GM13977 (cell line): Measurements from ENCODE around the gene ANKRD44.

Source experiments
- DNase-seq: peaks from one replicate; pipeline ENCODE4 v3.0.0; 2012; ENCODE audit warnings: low spot score
- in situ Hi-C: fragments of 300-500 bp; cut with MboI; formaldehyde crosslinking; loops from one replicate; pipeline ENCODE4 v1.12.0; 2022; ENCODE audit warnings: low sequenced_read_pairs, low pct_unique_long_range_greater_than_20kb, mixed read lengths, inconsistent platforms; ENCODE audit not compliant: unreplicated experiment
- TF ChIP-seq, protein P1 (sequence below): IDR thresholded peaks from 2 replicates; pipeline ENCODE4 v1.5.1; 2012; ENCODE audit warnings: mild to moderate bottlenecking, control low read depth; ENCODE audit not compliant: insufficient read depth; ENCODE audit errors: extremely low read depth, missing control alignments

Gene ANKRD44

DNA sequence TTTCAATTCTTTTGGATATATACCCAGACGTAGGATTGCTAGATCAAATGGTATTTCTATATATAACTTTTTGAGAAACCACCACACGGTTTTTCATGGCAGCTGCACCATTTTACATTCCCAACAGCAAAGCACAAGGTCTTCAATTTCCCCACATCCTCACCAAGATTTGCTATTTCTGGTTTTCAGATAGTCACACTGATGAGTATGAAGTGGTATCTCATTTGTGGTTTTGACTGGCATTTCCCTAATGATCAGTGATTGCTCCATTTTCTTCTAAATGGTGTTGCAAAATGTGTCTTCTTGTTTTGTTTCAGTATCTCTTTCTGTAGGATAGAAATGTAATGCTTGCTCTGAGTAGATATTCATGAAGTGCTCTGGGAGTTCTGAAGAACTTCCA lies 52.0 kb downstream of the ANKRD44 start:
- no peak for DNase-seq
- in situ Hi-C loops, result no loop called here
- TF ChIP-seq, protein P1, sequence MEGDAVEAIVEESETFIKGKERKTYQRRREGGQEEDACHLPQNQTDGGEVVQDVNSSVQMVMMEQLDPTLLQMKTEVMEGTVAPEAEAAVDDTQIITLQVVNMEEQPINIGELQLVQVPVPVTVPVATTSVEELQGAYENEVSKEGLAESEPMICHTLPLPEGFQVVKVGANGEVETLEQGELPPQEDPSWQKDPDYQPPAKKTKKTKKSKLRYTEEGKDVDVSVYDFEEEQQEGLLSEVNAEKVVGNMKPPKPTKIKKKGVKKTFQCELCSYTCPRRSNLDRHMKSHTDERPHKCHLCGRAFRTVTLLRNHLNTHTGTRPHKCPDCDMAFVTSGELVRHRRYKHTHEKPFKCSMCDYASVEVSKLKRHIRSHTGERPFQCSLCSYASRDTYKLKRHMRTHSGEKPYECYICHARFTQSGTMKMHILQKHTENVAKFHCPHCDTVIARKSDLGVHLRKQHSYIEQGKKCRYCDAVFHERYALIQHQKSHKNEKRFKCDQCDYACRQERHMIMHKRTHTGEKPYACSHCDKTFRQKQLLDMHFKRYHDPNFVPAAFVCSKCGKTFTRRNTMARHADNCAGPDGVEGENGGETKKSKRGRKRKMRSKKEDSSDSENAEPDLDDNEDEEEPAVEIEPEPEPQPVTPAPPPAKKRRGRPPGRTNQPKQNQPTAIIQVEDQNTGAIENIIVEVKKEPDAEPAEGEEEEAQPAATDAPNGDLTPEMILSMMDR, result no peak

DNA sequence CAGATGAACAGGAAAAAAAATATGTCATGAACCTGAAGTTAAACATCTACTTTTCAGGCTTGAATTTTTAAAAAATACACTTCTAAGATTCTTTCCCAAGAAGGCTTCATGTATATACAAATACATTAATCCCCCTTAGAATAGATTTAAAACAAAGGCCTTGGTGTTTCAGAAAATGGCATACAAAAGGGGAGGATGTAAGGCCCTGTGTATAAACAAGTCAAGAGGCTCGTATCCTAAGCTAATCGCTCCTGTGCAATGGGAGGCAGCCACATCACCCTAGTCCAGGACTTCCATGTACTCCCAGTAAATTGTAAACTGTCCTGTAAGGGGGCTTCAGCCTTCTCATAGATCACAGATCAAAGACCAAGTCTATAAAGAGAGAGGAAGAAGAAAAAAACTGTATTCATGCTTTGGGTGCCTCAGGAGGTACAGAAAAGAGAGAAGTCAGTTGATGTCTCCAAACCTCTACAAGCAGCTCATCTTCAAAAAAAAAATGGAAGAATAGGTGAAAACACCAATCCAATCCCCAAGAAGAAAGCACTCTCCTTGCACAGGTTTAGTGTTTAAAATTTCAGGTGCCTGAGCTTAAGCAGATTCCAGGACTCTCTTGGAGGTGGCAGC lies 53.9 kb downstream of the ANKRD44 start:
- TF ChIP-seq, protein P1, result no peak
- in situ Hi-C loops, result no loop called here
- no peak for DNase-seq

DNA sequence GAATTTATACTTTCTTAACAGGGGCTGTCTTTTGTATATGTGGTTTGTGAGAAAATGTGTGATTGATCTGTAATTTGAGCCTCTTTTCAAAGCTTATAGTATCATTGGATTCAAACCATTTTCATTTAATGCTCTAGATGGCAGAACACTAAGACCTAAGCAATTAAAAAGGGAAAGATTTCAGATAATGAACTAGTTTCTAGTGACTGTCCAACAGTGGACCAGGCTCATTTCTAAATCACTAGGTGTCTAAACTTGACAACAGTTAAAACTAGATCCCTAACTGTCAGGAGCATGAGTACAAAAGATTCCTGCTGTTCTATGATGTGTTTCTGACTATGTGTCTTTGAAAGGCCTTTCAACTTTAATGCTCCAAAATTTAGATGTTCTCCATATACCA lies 54.6 kb downstream of the ANKRD44 start:
- DNase-seq, result no peak
- TF ChIP-seq, protein P1, result peak; percentile 12
- in situ Hi-C loops, result no loop called here

DNA sequence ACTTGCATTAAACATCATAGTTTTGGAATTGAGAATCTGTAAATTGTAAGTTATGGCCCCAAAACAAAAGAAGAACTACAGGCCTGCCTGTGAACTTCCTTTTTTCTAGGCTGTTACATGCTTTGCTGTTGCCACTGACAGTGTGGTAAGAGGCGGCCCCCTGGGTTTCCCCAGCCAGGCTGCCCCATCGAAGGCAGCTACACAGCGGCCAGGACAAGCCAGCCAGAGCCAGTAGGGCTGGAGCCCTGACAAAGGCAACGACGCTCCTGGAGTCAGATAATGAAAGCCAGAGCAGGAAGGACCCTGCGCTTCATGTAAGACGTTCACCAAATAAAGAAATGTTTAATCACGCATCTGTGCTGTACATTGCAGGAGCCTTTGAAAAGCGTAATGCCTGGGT lies 55.0 kb downstream of the ANKRD44 start:
- peak; percentile 88 for DNase-seq
- TF ChIP-seq, protein P1, result no peak
- in situ Hi-C loops, result no loop called here

DNA sequence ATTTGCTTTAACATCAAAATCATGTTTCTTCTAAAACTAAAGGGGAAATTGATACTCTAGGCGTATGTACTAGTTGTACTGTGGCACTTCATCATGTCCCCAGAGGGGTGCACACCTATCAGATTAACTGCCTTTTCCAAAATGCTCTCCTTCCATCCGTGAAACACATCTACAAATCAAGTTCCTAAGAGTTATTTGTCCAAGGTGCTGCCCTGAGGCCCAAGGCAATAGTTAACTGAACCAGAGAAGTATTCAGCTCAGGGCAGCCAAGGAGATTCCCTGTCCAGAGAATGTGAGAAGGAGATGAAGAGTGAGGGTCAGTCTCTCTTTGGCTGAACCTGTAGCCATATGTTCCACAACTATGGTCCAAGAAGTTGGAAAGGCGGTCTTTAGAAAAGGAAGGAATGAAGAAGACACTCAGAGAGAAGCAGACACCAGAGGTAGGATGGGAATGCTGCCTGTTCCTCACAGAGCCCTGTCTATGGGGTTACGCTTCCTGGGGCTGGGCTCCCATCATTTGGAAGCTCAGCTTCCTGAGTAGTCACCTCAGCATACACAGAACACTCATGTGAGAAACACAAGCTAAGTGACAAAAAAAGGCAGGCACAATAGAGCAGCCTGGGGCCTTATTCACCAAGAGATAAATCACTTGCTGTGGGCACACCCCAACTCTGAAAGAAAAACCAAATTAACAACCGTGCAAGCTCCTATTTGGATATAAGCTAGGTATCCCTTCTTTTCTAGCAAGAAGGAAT lies 55.6 kb downstream of the ANKRD44 start:
- TF ChIP-seq, protein P1, result no peak
- DNase-seq, result no peak
- in situ Hi-C loops, result no loop called here

DNA sequence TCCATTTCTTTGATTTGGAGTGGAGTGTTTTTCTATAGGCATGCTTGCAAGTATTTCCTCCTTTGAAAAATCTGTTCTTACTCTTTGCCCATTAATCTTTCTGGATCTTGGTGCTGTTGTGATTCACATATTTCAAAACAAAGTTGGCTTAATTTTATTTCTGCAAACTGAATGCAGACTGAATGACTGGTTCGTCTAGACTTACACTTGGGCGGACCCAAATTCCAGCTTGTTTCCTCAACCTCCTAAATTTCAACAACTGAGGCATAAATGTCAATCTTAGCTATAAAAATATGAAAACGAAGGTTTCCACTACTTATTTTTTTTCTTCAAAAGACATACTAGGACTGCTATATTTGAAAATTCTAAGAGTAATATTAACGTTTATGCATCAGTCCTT lies 59.0 kb downstream of the ANKRD44 start:
- in situ Hi-C loops, result no loop called here
- no peak for DNase-seq
- TF ChIP-seq, protein P1, result no peak
